Activated CD8-positive, alpha-beta memory T cell treated with anti-CD3 and anti-CD28 coated beads, Interleukin-2, amount 50 U/mL, for 1 hour (primary cell): Measurements from ENCODE around the gene KRTAP4-3.
"Not testable (repeated sequence)": the region's sequence is repeated elsewhere in the genome, so short reads cannot be mapped to it uniquely, and the experiment has no call there.

ENCODE experiments used
- DNase-seq: peaks from one replicate; pipeline ENCODE4 v3.0.0-alpha.2; 2020; ENCODE audit errors: extremely low read depth

The KRTAP4-3 gene

DNA sequence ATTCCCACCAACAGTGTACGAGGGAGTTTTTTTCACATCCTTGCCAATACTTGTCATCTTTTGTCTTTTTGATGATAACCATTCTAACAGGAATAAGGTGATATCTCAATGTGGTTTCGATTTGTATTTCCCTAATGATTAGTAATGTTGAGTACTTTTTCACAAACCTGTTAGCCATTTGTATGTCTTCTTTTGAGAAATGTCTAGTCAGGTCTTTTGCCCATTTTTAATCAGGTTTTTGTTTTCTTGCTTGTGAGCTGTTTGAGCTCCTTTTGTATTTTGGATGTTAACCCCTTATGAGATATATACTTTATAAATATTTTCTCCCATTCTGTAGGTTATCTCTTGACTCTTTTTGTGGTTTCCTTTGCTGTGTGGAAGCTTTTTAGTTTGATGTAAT, 16.5 kb downstream of the KRTAP4-3 start:
- no peak for DNase-seq

DNA sequence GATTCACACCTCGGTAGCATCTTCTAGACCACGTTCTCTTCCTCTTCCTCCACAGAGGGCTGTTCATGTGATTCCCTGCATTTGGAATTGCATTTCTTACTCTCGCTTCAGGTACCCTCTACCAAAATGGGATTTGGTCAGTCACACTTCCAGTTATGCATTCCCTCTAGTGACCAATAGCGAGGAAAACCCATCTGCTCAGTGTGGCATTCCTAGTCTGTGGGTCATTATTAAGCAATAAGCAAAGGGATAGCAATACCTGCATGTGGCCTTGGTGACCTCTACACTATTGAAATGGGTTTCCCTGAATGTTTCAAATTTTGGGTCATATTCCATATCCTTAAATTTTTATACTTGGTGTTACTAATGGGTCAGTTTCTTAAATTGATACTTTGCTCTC, 18.0 kb downstream of the KRTAP4-3 start:
- no peak for DNase-seq

DNA sequence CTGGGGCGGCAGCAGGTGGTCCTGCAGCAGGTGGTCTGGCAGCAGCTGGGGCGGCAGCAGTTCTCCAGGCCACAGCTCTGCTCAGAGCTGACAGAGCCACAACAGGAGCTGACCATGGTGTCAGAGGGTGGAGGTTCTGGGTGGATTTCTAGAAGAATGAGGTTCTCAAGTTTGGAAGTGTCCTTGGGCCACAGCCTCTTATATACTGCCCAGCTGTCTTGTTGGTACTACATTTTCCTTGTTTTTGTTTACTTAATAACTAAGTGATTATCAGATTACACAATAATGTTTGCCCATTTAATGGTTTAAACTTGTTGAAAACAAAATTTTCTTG, 18.4 kb downstream of the KRTAP4-3 start, which contains the start of gene KRTAP4-5:
KRTAP4-5 (minus strand) TSS at position 174 of the 334 bp plus-strand sequence; CDS start at position 116, 58 bp downstream.
- DNase-seq, result no peak

DNA sequence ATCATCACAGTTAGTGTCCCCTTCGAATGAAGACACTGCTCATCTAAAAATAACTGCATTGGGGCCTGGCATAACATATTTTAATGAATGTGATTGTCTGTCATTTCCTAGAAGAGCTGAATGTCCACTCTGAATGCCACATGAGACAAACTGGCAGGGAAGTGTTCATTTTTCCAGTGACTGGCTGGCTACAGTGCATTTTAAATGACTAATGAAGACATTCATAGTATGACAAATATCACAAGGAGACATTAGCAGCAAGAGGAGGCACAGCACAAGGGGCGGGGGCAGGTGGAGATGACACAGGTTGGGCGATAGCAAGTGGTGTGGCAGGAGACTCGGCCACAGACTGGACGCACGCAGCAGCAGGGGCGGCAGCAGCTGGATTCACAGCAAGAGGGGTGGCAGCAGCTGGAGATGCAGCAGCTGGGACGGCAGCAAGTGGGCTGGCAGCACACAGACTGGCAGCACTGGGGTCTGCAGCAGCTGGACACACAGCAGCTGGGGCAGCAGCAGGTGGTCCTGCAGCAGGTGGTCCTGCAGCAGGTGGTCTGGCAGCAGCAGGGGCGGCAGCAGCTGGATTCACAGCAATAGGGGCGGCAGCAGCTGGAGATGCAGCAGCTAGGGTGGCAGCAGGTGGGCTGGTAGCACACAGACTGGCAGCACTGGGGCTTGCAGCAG, 18.9 kb downstream of the KRTAP4-3 start:
- not testable (repeated sequence) for DNase-seq

DNA sequence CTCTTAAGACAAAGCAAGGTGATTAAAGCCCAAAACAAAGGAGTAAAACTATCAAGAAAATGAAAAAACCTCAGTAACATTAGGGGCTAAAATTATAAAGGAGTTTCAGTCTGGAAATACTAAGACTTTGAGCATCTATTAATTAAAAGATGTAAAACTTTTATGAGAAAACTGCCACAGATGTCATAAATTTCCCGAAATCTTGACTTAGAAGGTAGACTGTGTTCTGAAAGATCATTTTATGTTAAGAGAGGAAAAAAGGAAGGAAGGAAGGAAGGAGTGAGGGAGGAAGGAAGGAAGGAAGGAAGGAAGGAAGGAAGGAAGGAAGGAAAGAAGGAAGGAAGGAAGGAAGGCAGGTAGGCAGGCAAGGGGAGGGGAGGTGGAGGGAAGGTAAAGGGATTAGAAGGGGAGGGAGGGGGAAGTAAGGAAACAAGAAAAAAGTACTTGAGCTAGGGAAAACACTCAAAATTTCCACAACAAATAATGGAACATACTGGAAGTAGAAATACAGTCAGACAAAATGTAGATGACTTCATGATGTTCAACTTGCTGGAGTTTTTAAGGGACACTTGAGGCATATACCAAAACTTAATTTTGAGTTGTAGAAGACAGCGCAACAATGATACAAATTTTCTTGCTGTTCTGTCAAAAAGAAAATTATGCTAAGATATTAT, 20.4 kb downstream of the KRTAP4-3 start:
- no peak for DNase-seq

DNA sequence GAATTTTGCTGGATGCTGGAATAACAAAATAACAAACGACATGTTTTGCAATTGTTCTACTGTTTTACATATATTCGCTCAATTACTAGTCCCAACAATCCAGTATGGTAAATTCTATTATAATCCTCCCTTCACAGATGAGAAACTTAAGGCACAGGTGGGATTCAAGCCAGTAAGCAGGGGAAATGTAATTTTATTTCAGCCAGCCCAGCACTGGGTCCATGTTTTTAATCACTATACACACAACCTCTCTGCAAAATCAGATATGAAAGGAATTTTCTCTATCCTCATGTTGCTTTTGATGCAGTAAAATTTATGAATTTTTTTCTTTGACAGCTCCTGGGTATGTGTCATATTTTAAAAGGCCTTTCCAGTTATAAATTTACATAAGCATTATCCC, 22.8 kb downstream of the KRTAP4-3 start:
- DNase-seq, result no peak

DNA sequence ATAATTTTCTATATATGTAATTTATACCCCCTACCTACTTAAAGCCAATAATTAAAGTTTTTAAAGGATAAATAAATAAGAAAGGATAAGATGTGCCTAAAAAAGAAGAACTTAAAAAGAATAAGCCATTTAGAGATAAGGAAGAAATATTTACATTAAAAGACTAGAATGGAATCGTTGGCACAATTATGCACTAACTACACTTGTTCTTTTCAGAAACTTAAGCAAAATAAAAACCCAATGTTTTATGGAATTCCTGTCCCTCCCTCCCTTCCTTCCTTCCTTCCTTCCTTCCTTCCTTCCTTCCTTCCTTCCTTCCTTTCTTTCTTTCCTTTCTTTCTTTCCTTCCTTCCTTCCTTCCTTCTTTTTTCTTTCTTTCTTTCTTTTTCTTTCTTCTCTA, 23.2 kb downstream of the KRTAP4-3 start:
- DNase-seq, result no peak

DNA sequence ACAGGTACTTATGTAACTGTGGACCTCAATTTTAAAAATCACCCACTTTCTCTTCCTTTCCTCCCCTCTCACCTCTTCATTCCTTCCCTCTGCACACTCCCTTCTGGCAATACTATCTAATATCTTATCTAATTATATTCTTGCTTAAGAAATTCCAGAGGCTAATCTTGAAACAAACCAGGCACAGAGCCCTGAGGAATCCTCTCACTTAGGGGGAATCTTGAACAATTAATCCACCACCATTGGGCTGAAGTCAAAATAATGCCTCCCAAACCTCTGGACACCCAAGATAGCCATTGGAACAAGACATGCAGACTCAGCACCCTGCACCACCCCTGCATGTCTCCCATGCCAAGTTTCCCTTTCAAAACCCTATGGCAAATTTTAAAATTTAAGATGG, 26.7 kb downstream of the KRTAP4-3 start:
- no peak for DNase-seq

DNA sequence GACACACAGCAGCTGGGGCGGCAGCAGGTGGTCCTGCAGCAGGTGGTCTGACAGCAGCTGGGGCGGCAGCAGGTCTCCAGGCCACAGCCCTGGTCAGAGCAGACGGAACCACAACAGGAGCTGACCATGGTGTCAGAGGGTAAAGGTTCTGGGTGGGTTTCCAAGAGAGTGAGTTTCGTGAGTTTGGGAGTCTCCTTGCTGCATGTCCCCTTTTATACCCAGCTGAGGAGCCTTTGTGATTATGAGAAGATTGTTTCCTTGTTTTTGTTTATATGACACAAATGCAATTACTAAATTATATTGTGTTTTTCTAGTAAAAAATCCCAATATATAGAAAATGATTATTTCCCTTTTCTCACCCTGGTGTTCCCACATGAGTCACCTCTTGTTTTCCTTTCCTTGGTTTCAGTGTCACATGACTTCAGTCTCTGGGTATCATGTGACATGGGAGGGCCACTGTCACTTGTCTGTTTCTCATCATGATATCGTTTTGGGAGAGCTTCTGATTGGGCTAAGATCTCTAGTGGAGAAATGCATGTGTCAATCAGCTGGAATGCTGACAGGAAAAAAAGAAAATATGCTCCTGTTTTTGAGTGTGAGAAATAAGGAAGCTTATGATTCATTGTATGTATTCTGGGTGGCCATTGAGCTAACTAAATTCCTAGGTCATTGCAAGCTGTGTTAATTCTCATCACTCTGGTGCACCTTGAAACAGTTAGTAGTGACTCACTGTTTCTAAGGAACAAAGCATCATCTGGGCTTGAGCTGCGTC, 27.5 kb downstream of the KRTAP4-3 start, which contains the start of gene KRTAP4-6:
KRTAP4-6 (minus strand) TSS at position 185 of the 772 bp plus-strand sequence; CDS start at position 128, 57 bp downstream.
- no peak for DNase-seq

DNA sequence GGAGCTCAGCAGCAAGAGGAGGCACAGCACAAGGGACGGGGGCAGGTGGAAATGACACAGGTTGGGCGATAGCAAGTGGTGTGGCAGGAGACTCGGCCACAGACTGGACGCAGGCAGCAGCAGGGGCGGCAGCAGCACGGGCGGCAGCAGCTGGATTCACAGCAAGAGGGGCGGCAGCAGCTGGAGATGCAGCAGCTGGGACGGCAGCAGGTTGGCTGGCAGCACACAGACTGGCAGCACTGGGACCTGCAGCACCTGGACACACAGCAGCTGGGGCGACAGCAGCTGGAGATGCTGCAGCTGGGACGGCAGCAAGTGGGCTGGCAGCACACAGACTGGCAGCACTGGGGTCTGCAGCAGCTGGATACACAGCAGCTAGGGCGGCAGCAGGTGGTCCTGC, 28.2 kb downstream of the KRTAP4-3 start:
- DNase-seq, result not testable (repeated sequence)

DNA sequence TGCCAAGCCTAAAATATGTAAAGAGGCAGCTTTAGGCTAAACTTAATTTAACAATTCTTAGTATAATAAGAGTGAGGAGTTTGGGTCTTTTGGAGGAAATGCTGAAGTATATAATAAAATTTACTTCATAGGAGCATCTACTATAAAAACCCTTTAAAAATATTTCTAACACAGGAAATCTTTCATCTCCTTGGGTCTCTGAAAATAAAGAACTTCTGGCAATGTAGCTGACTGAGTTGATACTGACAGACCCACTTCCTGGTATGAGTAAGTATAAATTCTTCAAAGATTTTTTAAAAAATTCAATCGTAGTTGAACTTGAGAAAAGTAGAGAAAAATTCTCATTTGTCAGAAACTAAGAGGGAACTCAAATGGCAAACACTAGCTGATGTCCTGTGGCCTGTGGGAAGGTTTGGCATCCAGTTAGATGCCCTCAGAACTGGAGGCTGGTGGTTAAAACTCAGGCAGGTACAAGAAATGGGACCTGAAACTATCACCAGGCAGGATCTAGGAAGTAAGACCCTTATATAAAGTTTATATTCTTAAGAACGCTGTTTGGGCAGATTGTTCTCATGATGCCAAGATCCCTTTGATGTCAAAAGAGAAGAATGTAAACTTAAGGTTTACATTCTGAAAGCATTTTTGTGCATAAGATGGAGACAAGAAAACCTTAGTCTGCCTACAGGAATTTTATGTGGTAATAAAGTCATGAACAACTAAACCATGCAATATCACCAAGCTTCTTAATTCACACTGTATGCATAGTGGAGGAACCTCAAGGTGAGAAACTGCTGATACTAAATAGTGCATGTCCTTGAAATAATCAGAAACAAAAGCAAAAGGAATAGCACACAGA, 33.9 kb downstream of the KRTAP4-3 start:
- DNase-seq, result no peak

DNA sequence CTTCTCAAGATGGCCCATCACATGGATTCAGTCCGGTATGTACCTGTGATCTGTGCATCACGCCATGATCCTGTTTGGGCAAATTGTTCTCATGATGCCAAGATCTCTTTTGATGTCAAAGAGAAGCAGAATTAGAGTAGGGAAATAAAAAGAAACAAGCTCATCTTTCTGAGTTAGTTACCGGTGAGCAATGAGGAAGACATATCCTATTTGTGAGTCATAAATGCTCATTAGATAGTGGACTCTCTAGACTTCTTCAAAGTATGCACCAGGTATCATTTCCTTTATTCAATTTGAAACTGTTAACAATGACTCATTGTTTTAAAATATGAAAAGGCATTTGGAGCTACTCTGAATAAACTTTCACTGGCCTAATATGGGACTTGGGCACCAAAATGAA, 36.0 kb downstream of the KRTAP4-3 start:
- DNase-seq, result no peak

DNA sequence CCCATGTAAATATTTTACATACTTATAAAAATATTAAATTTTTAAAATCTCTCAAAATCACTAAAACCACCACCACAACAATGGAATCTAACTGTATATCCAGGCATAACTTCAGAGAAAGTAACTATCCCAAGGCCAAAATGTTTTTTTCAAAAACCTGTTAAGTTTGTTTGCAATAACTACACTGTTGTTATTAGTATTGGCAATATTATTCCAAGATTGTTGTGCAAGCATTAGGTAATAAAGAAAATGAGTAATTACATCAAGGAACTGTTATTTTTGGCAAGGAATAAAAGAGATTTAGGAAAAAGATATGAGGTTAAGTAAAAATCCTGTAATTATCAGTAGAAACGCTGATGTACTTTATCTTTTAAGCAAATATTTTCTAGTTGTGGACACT, 40.6 kb downstream of the KRTAP4-3 start:
- no peak for DNase-seq

DNA sequence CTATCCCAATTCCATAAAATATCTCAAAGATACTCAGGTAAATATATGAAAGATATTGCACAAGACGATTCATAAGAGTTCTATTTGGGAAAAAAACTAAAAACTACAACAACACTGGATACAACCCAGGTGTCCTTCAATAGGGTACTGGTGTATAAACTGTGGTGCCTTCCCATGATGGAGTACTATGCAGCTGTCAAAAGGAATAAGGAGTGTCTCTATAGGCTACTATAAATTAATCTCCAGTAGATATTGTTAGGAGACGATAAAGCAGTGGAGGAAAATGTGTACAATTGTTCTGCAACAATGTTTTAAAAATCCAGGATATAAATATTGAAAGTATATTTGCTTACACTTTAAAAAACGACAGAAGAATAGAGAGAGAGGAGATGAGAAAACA, 41.6 kb downstream of the KRTAP4-3 start:
- no peak for DNase-seq

DNA sequence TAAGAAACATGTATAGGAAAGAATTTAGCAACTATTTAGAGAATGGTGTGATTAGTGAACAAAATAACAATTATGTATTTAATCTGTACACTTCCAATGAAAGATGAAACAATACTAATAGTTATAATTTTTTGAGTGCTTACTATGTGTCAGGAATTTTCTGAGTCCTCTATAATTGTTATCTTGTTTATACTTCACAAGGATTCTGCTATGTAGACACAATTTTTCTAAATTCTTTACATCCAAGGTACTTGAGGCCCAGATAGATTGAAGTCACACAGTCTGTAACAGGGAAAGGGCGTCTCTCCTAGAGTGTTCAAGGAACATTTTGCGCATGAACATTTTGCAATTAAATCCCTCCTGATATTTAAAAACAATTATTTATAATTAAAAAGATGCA, 43.0 kb downstream of the KRTAP4-3 start:
- no peak for DNase-seq

DNA sequence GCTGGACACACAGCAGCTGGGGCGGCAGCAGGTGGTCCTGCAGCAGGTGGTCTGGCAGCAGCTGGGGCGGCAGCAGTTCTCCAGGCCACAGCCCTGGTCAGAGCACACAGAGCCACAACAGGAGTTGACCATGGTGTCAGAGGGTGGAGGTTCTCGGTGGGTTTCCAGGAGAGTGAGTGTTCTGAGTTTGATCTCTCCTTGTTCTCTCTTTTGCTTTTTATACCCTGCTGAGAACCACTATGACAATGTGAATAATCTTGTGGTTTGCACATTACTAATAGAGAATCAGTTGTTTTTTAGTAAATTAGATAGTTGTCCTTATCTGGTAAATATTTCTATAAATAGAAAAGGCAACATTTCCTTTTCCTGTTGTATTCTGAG, 44.0 kb downstream of the KRTAP4-3 start, which contains the start of gene KRTAP4-12:
KRTAP4-12 (minus strand) TSS at position 192 of the 381 bp plus-strand sequence; CDS start at position 132, 60 bp downstream.
- DNase-seq, result not testable (repeated sequence)

DNA sequence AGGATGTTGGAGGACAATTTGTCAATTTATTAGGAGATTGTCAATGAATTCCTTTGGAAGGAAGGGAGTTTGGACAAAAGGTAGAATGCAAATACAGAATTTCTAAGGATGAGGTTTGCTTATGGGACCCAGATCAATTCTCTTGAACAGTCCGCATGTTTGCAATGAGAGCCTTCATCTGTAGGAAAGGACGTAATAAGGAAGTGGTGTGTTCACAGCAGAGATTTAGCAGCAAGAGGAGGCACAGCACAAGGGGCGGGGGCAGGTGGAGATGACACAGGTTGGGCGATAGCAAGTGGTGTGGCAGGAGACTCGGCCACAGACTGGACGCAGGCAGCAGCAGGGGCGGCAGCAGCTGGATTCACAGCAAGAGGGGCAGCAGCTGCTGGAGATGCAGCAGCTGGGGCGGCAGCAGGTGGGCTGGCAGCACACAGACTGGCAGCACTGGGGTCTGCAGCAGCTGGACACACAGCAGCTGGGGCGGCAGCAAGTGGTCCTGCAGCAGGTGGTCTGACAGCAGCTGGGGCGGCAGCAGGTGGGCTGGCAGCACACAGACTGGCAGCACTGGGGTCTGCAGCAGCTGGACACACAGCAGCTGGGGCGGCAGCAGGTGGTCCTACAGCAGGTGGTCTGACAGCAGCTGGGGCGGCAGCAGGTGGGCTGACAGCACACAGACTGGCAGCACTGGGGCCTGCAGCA, 44.6 kb downstream of the KRTAP4-3 start:
- DNase-seq, result not testable (repeated sequence)

DNA sequence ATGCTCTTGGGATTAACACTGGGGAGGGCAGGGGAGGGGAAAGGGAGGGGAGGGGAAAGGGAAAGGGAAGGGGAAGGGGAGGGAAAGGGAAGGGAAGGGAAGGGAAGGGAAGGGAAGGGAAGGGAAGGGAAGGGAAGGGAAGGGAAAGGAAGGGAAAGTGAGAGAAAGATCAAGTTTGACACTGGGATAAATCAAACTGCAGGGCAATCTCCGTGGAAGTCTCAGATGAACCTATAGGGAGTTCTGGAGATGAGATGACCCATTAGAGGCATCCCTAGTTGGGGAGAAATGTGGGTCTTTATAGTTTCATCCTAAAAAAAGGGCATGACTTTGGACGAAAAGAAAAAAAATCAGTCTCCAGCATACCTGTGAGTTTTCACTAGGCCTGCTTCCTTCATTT, 46.3 kb downstream of the KRTAP4-3 start:
- DNase-seq, result no peak

DNA sequence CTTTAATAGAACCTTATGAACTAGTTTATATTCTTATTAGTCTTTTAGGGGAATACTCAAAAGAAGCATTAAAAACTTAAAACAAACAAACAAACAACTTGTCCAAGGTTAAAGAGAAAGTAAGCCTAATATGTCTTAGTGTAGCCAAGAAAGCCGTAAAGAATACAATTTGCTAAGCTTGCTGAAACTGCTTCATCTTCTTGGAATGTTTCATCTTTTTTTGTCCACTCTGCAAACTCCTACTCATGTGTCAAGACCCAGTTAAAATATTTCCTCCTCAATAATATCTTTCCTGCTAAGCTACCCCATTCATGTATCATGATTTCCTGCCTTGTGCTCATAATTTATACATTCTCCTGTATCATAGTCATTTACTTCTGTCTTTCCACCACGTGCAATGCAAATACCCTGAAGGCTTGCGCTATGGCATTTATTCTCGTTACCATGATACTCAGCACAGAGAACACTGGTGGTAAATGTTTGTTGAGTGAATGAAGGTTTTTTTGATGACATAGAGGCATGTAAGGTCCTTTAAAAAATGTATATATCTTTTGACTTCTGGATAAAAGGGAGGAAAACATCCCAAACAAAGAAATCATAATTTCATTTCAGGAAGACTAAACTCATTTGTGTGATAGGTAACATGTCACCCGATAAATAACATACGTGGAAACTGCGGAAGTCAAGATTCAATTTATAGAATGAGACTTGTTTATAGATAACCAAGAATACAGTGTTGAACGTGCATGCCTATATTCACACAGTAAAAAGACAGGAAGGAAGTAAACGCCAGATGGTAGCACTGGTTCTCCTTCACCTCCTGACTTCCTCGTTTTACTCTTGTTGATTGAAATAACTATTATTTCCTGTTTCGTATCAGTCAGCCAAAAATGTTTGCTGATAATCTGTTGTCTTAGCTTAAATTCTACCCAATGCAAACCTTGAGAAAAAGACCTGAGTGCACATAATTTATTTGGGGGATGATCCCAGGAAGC, 48.0 kb downstream of the KRTAP4-3 start:
- DNase-seq, result not testable (repeated sequence)

DNA sequence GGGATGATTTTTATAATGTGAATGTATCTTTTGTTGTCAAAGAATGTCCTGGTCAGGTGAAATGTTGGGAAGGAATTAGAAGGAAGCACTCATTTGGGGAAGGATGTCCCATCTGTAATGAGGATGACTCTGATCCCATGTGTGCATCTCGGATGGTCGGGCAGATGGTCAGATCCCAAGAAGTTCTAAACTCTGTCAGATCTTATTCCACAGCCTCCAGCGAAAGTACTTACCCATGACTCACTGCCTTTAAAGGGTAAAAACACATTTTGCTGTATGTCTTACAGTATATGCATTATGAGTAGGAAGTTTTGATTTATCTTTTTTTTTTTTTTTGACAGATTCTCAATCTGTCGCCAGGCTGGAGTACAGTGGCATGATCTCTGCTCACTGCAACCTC, 49.3 kb downstream of the KRTAP4-3 start:
- no peak for DNase-seq
